B cell (primary cell): ENCODE data around the gene VANGL2. TPM values are rescaled to one million over a fixed set of nuclear protein-coding genes. Genes with fewer than 3 reads are reported as not detected.

ENCODE experiments used
- ATAC-seq: fragments of 200-7000 bp; cut with Tn5 transposase; one replicate; pipeline ENCODE4 v1.10.0; 2021; ENCODE audit warnings: low read depth, mild to moderate bottlenecking, moderate number of reproducible peaks, moderate library complexity
- CTCF ChIA-PET: fragments of 350-600 bp; sonication (Branson Sonifier 250); formaldehyde crosslinking; loops from one replicate; lab custom pipeline; 2021; ENCODE audit warnings: antibody characterized with exemption, inconsistent platforms; lab: Charles Lee
- POLR2A ChIA-PET: fragments of 350-600 bp; sonication (Branson Sonifier 250); formaldehyde crosslinking; loops from one replicate; lab custom pipeline; 2021; ENCODE audit warnings: antibody characterized with exemption; lab: Charles Lee
- DNase-seq: peaks from one replicate; pipeline ENCODE4 v3.0.0; 2013
- H2AFZ ChIP-seq: 2 replicates; pipeline ENCODE4 v1.6.1; 2012; ENCODE audit warnings: mild to moderate bottlenecking, low read depth, low read length; ENCODE audit not compliant: insufficient read depth, poor library complexity, severe bottlenecking
- H3K27ac ChIP-seq, 2 donors: 1 replicate in 1 of 2; 2 replicates in 1 of 2; pipeline ENCODE4 v1.5.1; 2012 to 2013; ENCODE audit warnings: low read length in 2 of 2, mild to moderate bottlenecking in 2 of 2, moderate library complexity in 1 of 2
- H3K27me3 ChIP-seq, 4 experiments: fragments of 200-600 bp in 1 of 4; sonication (generic) in 1 of 4; replicated peaks in 1 of 4; 1 replicate in 2 of 4; 2 replicates in 2 of 4; pipeline versions ENCODE4 v1.6.1 to v1.7.0; 2013 to 2016; ENCODE audit warnings: low read length in 3 of 4, mild to moderate bottlenecking in 2 of 4, mixed read lengths in 1 of 4, moderate library complexity in 1 of 4; ENCODE audit not compliant: insufficient read depth in 4 of 4, control insufficient read depth in 3 of 4; ENCODE audit errors: control extremely low read depth in 1 of 4
- H3K36me3 ChIP-seq, 2 experiments: replicated peaks in 1 of 2; 1 replicate in 1 of 2; 2 replicates in 1 of 2; pipeline versions ENCODE4 v1.6.1 to v1.7.1; 2013; ENCODE audit warnings: low read length in 1 of 2; ENCODE audit not compliant: insufficient read depth in 2 of 2, control insufficient read depth in 1 of 2; ENCODE audit errors: control extremely low read depth in 1 of 2, extremely low read depth in 1 of 2
- H3K4me1 ChIP-seq, 2 donors: fragments of 200-600 bp in 1 of 2; sonication (generic) in 1 of 2; 1 replicate in 1 of 2; 2 replicates in 1 of 2; pipeline versions ENCODE4 v1.5.1 to v1.6.1; 2013 to 2017; ENCODE audit warnings: low read length in 2 of 2; ENCODE audit not compliant: control insufficient read depth in 2 of 2, insufficient read depth in 2 of 2
- H3K4me2 ChIP-seq: replicated peaks from 2 replicates; pipeline ENCODE3; 2012; ENCODE audit warnings: mild to moderate bottlenecking, low read depth, low read length; ENCODE audit not compliant: poor library complexity, severe bottlenecking
- H3K4me3 ChIP-seq, 5 experiments: fragments of 200-600 bp in 1 of 5; sonication (generic) in 1 of 5; 1 replicate in 3 of 5; 2 replicates in 2 of 5; pipeline versions ENCODE4 v1.5.1 to v1.7.0; 2011 to 2016; ENCODE audit warnings: low read length in 4 of 5, mild to moderate bottlenecking in 4 of 5, low read depth in 2 of 5, control low read depth in 1 of 5, moderate library complexity in 1 of 5; ENCODE audit not compliant: insufficient read depth in 1 of 5; ENCODE audit errors: control extremely low read depth in 1 of 5, extremely low read depth in 1 of 5
- H3K79me2 ChIP-seq: fragments of 200-600 bp; sonication (generic); one replicate; pipeline ENCODE4 v1.6.0; 2016; ENCODE audit warnings: low read length; ENCODE audit not compliant: control insufficient read depth, insufficient read depth
- H3K9ac ChIP-seq: fragments of 200-600 bp; sonication (generic); 2 replicates; pipeline ENCODE4 v1.6.1; 2017; ENCODE audit warnings: mild to moderate bottlenecking, low read length, moderate library complexity
- H3K9me3 ChIP-seq, 3 donors: one replicate each; pipeline versions ENCODE4 v1.6.1 to v1.7.1; 2013; ENCODE audit warnings: low read length in 2 of 3; ENCODE audit not compliant: control insufficient read depth in 2 of 3, insufficient read depth in 1 of 3; ENCODE audit errors: control extremely low read depth in 1 of 3
- H4K20me1 ChIP-seq: 2 replicates; pipeline ENCODE4 v1.6.0; 2012; ENCODE audit warnings: mild to moderate bottlenecking, low read length; ENCODE audit not compliant: insufficient read depth, control insufficient read depth, poor library complexity, severe bottlenecking
- H3K27ac Mint-ChIP-seq: one replicate; pipeline ENCODE4 v1.8.0; 2021; ENCODE audit warnings: mixed read lengths
- H3K27me3 Mint-ChIP-seq: one replicate; pipeline ENCODE4 v1.8.0; 2021; ENCODE audit warnings: mixed read lengths
- H3K4me1 Mint-ChIP-seq: one replicate; pipeline ENCODE4 v1.8.0; 2021; ENCODE audit warnings: mixed read lengths
- H3K4me3 Mint-ChIP-seq: one replicate; pipeline ENCODE4 v1.8.0; 2021; ENCODE audit warnings: mixed read lengths
- H3K9me3 Mint-ChIP-seq: one replicate; pipeline ENCODE4 v1.8.0; 2022; ENCODE audit warnings: mixed read lengths; ENCODE audit not compliant: insufficient read depth
- EZH2 ChIP-seq: IDR thresholded peaks from 2 replicates; pipeline ENCODE4 v1.6.1; 2012; ENCODE audit warnings: borderline replicate concordance, low read depth, mild to moderate bottlenecking, moderate library complexity, low read length; ENCODE audit not compliant: insufficient read depth, poor library complexity, severe bottlenecking
- WGBS: methylation state at CpG from one replicate; pipeline ENCODE4 v1.1.5; 2013; ENCODE audit warnings: missing lambda C conversion rate; ENCODE audit not compliant: insufficient coverage; 5-methylcytosine and 5-hydroxymethylcytosine counted together
- intact Hi-C: fragments of 100-400 bp; cut with micrococcal nuclease; formaldehyde crosslinking; loops from one replicate; pipeline ENCODE4 v1.10.0; 2022
- polyA plus RNA-seq: library from polyadenylated mRNA; depleted of rRNA; stranded (reverse); fragments of >200 nt; gene quantifications from 2 replicates; pipeline ENCODE4 v1.2.3, GENCODE V29; 2012
- total RNA-seq, 2 donors: library from RNA; stranded (reverse); fragments of 120-200 nt in 1 of 2; gene quantifications; 1 replicate in 1 of 2; 2 replicates in 1 of 2; pipeline versions ENCODE4 v1.2.3 to v1.2.4, GENCODE V29; 2013 to 2022
- TF ChIP-seq, protein P1 (sequence below): fragments of 200-600 bp; IDR thresholded peaks from one replicate; pipeline ENCODE4 v1.8.0; 2022; ENCODE audit warnings: antibody characterized with exemption, mild to moderate bottlenecking

The VANGL2 gene
- total and polyA plus RNA-seq, 2 donors (not counting 1 experiment from before 2014, with no cell fraction given) = 0.48 to 14.4 TPM

DNA sequence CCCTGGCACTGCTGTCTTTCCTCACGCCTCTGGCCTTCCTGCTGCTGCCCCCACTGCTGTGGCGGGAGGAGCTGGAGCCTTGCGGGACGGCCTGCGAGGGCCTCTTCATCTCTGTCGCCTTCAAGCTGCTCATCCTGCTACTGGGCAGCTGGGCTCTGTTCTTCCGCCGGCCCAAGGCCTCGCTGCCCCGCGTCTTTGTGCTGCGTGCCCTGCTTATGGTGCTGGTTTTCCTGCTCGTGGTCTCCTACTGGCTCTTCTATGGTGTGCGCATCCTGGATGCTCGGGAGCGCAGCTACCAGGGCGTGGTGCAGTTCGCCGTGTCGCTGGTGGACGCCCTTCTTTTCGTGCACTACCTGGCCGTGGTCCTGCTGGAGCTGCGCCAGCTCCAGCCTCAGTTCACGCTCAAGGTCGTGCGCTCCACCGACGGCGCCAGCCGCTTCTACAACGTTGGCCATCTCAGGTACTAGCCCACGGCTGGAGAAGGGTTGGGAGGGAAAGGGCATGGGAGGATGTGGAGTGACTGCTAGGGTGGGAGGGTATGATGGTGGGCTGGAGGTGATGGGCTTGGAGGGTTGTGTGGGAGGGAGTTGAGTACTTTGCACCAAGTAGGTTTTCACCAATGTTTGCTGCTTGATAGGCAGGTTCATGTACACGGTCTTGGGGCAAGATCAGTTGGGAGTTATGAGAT, 18.9 kb downstream of the VANGL2 start:
- intact Hi-C loops = no loop called here

DNA sequence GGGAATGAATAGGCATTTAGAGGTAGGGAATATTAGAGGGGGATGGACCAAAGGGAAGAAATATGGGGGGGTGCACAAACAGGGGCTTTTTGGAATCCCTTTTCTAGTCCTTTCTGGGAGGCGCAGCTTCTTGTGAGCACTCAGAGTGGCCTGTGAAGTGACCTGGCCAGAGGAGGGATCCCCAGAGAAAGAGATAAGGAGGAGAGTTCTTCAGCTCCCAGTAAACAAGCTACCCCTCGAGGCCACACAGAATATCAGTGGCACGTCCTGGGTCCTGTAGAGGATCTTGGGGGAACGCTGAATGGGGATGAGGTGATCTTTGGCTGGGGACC, 19.4 kb downstream of the VANGL2 start:
- Mint-ChIP-seq H3K27me3 (no peaks in the 10 kb centered on the region), H3K4me3 (no peak overlapping the region), H3K27ac (no peak overlapping the region), H3K4me1 (no peaks in the 10 kb centered on the region), H3K9me3 (no peaks in the 10 kb centered on the region)
- ChIA-PET POLR2A (no interaction called here), CTCF (no interaction called here)
- 90% methylated on average over 4 of the region's 4 CpGs for WGBS
- Histone ChIP-seq H3K27me3 (no peaks in the 10 kb centered on the region), H3K36me3 (no peaks in the 10 kb centered on the region), H3K79me2 (no peaks in the 10 kb centered on the region), H3K4me1 (no peaks in the 10 kb centered on the region), H3K4me2 (no peak overlapping the region), H2AFZ (no peak overlapping the region), H4K20me1 (no peaks in the 10 kb centered on the region), H3K9me3 (no peaks in the 10 kb centered on the region), H3K27ac (no peak overlapping the region), H3K9ac (no peak overlapping the region), H3K4me3 (no peak overlapping the region)
- intact Hi-C loops = no loop called here
- DNase-seq = no peak
- ATAC-seq = no peak
- TF ChIP-seq, protein P1, sequence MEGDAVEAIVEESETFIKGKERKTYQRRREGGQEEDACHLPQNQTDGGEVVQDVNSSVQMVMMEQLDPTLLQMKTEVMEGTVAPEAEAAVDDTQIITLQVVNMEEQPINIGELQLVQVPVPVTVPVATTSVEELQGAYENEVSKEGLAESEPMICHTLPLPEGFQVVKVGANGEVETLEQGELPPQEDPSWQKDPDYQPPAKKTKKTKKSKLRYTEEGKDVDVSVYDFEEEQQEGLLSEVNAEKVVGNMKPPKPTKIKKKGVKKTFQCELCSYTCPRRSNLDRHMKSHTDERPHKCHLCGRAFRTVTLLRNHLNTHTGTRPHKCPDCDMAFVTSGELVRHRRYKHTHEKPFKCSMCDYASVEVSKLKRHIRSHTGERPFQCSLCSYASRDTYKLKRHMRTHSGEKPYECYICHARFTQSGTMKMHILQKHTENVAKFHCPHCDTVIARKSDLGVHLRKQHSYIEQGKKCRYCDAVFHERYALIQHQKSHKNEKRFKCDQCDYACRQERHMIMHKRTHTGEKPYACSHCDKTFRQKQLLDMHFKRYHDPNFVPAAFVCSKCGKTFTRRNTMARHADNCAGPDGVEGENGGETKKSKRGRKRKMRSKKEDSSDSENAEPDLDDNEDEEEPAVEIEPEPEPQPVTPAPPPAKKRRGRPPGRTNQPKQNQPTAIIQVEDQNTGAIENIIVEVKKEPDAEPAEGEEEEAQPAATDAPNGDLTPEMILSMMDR = no peak
- TF ChIP-seq EZH2 = no peak

More for the DNA sequence above, 18.9 kb downstream of the VANGL2 start:
- Histone ChIP-seq H3K27ac (no peak overlapping the region), H3K4me3 (no peak overlapping the region), H4K20me1 (no peaks in the 10 kb centered on the region), H3K9me3 (no peaks in the 10 kb centered on the region), H3K4me1 (no peaks in the 10 kb centered on the region), H3K4me2 (no peak overlapping the region), H3K9ac (no peak overlapping the region), H2AFZ (no peak overlapping the region), H3K36me3 (no peaks in the 10 kb centered on the region), H3K79me2 (no peaks in the 10 kb centered on the region), H3K27me3 (no peaks in the 10 kb centered on the region)
- TF ChIP-seq EZH2 = no peak
- TF ChIP-seq, protein P1 = no peak
- Mint-ChIP-seq H3K9me3 (no peaks in the 10 kb centered on the region), H3K27me3 (no peaks in the 10 kb centered on the region), H3K27ac (no peak overlapping the region), H3K4me3 (no peak overlapping the region), H3K4me1 (no peaks in the 10 kb centered on the region)
- ChIA-PET CTCF (no interaction called here), POLR2A (no interaction called here)
- no peak for DNase-seq
- no peak for ATAC-seq
- 96% methylated on average over 34 of the region's 34 CpGs for WGBS
